Endometrial microvascular endothelial cells (primary cell): Measurements from ENCODE around the gene GPR62. TPM values are rescaled to one million over a fixed set of nuclear protein-coding genes. Genes with fewer than 3 reads are reported as not detected.

Experiments
- in situ Hi-C: cut with HindIII; loops from 2 replicates; pipeline ENCODE4 v1.10.0; 2017; ENCODE audit warnings: low sequenced_read_pairs, low pct_unique_long_range_greater_than_20kb; ENCODE audit errors: inconsistent ontology term
- total RNA-seq: library from RNA; depleted of rRNA; stranded (reverse); fragments of >200 nt; gene quantifications from one replicate; pipeline ENCODE4 v1.2.3, GENCODE V29; 2015; ENCODE audit errors: inconsistent ontology term

The GPR62 gene
- total RNA-seq, 1 donor from 2014 or later = not detected

DNA sequence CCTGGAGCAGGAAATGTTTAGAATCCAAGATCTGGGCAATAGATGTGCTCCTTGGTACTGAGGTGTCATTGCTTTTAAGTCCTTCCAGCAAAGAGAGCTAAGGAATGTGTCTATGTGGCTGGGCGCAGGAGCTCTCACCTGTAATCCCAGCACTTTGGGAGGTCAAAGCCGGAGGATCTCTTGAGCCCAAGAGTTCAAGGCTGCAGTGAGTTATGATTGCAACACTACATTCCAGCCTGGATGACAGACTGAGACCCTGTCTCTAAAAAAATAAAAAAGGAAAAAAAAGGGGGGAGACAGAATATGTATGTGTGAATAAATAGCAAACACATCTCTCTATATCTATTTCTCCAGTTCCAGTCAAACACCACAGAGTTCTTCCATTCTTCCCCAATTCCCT is 4.3 kb upstream of the GPR62 start:
- in situ Hi-C loops = no loop called here

DNA sequence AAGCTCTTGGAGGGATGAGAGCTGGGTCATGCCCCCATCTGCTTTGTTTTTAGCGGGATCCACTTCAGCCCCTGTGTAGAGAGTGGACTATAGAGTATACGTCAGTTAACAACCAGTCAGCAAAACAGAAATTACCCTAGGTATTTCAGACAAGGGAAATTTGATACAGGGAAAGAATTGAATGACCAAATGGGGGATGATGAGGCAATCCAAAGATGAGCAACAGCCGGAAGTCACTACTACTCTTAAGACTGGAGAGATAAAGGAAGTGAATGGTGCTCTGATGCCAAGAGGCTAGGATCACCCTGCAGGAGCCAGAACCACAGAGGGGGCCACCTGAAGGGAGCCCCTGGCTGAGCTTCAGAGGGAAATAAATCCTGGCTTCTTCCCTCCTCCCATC is 1.7 kb upstream of the GPR62 start:
- in situ Hi-C loops = no loop called here

DNA sequence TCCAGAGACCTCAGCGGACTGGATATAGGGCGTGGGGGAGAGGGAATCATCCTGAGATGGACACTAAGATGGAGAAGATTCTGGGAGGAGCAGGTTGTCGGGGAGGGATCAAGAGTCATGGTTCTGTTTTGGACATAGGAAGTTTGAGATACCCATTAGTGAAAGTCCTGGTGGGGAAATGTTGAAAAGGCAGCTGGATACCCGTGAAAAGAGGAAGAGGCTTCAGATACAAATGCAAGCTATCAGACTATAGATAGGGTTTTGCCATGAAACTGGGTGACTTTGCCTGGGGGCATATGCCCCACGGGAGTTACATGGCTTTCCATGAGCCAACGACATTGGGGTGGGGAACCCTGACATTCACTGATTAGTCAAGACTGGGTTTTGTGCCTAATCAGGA is 1.1 kb upstream of the GPR62 start:
- in situ Hi-C loops = no loop called here

DNA sequence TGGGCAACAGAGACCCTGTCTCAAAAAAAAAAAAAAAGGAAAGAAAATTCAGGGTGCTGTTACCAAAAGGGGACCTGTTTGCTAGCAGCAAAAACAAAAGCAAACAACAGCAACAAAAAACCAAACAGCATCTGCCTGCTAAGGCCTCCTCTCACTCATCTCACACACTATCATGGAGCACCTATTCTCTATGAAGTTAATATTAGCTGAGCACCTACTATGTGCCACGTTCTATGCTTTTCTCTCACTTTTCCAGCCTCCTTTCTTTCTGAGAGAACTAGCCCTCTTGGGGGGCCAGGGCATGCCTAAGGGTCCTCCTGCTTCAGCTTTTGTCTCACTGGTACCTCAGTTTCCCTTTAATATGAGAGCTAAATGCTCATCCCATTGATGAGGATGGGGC is 468 bp upstream of the GPR62 start:
- in situ Hi-C loops = no loop called here

DNA sequence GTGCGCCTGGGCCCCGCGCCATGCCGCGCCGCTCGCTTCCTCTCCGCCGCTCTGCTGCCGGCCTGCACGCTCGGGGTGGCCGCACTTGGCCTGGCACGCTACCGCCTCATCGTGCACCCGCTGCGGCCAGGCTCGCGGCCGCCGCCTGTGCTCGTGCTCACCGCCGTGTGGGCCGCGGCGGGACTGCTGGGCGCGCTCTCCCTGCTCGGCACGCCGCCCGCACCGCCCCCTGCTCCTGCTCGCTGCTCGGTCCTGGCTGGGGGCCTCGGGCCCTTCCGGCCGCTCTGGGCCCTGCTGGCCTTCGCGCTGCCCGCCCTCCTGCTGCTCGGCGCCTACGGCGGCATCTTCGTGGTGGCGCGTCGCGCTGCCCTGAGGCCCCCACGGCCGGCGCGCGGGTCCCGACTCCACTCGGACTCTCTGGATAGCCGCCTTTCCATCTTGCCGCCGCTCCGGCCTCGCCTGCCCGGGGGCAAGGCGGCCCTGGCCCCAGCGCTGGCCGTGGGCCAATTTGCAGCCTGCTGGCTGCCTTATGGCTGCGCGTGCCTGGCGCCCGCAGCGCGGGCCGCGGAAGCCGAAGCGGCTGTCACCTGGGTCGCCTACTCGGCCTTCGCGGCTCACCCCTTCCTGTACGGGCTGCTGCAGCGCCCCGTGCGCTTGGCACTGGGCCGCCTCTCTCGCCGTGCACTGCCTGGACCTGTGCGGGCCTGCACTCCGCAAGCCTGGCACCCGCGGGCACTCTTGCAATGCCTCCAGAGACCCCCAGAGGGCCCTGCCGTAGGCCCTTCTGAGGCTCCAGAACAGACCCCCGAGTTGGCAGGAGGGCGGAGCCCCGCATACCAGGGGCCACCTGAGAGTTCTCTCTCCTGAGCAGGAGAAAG is 951 bp downstream of the GPR62 start:
- in situ Hi-C loops = no loop called here

DNA sequence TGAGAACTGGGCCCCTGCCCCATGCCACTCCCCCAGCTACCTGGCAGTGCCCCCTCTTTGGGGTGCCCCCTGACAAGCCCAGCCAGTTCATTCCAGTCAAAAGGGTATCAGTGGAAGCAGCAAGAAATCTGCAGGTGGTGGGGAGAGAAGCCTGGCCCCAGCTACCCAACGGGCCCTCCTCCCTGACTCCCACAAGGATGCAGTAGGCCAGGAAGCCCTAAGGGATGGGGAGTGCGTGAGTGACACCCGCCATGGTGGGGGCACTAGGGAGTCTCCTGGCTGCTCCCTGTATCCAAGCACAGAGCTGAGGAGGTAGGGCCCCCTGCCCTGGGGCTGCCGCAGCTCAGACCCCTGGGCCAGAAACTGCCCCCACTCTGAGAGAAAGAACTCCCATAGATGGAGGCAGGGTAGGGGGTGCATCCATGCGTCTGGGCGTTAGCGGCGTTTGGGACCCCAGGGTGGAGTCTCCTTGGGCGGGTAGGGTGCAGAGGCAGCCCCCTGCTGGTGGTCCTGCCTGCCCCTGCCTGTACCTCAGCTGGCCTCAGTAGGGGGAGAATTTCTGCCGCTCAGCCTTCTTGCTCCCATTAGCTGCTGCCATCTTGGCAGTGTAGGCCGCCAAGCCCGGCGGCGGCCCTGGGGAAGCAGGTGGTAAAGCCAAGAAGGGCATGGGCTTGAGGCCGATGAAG is 2.5 kb downstream of the GPR62 start:
- in situ Hi-C loops = no loop called here

DNA sequence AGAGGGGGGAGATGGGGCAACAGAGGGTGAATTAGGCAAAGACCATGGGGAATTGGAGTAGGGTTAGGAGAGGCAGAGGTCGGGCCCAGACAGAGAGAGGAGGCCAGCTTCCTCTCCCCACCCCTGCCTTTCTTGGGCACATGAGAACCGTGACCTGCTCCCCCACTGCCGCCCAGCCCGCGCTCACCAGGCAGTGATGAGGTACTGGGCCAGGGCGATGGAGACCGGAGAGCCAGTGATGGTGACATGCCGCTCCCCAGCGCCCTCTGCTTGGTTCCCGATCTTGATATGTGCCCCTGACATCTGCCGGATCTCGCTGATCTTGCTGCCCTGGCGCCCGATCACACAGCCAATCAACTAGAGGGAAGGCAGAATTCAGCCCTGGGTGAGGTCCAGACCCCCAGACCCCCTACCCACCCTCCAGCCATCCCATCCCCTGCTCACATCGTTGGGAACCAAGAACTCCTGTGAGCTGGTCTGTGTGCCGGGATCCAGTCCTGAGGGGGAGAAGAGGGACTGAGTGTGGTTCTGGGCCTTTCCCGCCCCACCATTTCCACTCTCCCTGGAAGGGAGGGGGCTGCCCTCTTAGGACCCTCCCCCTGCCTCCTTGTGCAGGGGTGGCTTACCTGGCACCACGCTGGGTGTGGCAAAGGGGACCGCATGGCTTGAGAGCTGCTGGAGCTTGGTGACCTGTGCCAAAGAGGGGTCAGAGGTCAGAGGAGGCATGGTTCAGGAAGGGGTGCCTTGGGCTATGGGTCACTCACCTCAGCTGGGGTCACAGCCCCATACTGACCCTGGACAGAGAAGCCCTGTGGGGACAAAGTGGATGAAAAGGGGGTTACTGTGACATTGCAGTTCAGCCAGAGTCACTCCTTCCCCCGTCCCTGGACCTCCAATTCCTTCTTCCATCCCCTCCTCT is 3.7 kb downstream of the GPR62 start:
- in situ Hi-C loops = no loop called here

DNA sequence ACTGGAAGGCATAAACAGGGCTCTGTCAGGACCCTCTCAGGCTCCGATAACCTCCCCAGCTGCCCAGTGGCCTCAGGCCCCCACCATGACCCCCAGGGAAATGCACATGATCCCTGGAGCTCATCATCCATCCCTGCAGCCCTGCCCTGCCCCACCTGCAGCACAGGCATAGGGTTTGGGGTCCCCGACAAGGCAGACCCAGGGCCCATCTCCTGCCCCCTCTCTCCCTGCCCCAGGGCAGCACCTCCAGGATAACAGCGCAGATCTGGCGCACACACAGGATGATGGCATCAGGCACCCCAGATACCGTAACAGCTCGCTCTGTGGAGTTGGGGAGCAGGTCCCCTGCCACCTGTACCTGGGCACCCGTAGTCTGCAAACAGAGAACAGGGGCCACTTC is 4.5 kb downstream of the GPR62 start:
- in situ Hi-C loops = no loop called here

DNA sequence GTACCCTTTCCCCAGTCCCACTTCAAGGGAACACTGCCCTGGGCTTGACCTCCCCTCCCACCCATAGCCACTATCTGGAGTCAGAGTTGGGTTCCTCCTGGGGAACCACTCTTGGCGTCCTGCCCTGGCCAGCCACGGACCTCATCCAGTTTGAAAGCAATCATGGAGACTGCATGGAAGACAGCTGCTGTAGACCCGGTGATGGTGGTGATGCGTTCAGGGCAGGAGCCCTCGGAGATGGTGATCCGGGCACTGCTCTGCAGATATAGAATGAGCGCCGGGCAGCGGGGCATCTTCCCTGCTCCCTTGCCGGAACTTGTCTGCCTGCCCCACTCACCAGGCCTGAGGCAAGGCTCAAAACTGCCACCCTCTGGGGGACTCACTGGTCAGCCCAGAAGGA is 5.2 kb downstream of the GPR62 start:
- in situ Hi-C loops = no loop called here

DNA sequence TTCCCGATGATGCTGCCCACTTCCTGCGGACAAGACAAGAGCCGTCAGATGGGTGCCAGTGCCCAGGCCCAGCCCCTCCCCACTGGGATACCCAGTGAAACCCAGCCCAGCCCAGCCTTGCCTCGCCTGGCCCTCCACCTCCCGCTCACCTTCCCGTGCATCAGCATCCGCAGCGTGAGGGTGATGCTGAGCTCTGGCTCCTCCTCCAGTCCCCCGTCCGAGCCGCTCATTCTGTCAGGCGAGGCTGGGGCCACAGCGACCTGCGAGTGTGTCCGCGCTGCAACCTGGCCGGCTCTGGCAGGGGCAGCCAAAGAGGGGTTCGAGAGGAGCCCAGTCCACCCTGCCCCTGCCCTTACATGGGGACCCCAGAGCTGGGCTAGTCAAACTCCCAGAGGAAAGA is 5.8 kb downstream of the GPR62 start:
- in situ Hi-C loops = no loop called here

DNA sequence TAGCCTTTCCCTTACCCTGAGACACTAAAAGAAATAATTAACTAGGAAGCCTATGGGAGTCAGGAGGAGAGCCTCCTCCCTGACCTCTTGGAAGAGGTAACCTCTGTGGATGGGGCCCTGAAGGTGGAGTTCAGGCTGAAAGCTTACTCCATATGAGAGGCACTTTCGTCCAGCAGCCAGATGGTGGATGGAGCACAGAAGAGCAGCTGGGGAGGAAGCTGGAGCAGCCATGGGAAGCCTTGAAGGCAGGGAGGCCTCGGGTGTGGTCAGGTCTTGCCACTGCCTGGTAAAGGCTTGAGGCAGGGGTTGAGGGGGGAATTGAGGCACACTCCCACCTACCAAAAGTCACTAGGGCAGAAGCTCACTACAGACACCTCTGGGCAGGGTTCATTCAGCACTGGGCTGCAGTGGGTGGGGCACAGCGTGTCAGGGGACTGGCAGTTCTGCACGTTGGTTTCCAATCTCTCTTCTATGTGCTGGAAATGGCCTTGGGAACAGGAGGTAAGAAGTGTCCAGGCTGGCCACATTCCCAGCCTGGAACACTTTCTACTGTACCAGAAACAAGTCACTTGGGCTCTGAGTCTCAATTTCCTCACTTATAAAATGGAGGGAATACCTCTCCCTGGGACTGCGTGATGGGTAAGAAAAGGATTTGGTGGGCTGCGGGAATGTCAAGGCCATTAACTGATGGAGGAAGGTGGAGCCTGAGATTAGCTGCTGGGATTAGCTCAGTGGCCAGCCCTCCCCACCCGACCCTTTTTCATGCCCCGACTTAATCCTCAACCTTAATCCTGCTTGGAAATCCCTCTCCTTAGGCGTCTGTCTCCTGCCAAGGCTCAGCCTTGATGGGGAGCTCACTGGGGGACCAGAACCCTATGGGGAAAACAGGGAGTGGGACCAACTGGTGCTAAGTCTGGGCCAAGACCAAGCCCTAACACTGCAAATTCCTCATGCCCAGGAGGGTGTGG is 6.7 kb downstream of the GPR62 start:
- in situ Hi-C loops = no loop called here

DNA sequence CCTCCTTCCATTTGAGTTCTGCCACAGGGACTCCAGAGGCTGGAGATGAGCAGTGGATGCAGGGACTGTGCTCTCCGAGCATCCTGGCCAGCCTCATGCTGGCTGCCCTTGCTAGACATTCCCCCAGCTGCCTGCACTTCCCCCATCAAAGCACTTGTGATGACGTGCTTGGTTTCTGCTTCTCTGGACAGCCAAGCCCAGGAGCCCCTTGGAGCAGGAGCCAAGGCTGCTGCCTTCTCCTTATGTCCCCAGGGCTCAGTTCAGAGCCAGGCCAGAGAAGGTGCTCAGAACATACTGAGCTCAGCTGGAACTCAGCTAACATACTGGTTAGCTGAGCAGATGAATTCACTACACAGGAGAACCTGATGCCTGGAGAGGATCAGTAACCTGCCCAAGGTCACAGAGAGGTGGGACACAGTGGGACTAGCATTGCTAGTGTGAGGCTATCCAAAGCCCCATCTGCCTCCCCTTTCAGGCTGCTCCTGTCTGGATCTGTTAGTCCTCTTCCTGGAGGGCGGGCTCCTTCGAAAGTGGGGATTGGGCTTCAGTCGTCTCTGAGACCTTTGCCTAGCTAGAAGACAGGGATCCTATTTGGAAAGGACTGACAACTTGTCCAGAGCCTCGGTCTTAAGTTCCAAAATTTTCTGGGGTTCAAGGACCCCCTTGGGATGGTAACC is 7.8 kb downstream of the GPR62 start:
- in situ Hi-C loops = no loop called here

DNA sequence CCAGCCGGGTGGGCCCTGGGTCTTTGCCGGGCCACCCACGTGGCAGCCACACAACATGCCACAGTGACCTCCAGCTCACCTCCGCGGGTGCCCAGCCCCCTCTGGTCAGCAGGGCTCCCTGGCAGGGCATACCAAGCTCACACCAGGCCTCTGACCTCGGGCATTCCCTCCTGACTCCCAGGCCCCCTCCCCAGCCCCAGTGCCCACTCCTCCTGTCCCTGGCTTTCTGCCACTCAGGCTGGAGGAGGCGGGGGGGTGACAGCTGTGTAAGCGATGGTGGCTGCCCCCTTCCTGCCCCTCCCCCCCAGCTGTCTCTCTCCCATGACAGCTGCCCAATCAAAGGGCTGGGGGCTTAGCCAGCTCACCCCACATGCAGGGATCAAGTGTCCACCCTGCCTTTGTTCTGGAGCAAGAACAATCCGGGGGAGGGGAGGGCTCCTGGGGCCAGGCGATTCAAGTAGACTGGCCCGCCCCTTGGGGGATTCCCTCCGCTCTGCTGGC is 8.8 kb downstream of the GPR62 start:
- in situ Hi-C loops = no loop called here

DNA sequence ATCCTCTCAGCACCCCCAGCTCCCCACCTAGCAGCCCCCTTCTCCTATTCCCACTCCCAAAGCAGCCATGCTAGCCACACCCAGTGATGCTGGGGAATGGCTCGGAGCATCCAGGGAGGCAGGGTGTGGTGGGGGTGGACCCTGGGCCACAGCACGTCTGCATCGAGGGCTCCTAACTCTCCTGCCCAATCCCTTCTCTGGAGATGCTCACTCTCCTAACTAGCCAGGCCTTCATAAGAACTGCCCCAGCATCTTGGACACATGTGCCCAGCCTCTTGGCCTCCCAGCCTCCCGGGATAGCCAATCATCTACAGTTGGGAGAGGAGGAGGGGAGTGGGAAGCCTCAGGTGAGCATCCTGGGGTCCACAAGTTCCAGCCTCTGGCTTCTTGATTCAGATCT is 9.3 kb downstream of the GPR62 start:
- in situ Hi-C loops = no loop called here

DNA sequence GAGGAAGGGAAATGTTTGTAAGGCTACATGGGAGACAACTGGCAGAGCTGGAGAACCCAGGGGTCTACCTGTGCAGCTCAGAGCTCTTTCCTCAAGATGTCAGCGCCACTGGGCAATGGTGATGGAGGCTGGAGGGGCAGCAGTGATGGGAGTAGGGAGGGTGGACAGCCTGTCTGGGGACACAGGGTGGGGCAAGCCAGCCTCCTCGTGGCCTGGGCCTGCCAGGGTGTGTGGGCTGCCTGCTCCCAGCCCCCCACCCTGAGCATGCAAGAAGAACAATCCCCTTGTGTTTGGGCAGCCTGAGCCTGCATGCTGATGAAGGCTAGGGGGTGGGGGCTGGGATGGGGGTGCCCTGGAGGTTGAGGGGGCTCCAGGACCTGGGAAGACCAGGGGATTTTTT is 10.8 kb downstream of the GPR62 start:
- in situ Hi-C loops = no loop called here

DNA sequence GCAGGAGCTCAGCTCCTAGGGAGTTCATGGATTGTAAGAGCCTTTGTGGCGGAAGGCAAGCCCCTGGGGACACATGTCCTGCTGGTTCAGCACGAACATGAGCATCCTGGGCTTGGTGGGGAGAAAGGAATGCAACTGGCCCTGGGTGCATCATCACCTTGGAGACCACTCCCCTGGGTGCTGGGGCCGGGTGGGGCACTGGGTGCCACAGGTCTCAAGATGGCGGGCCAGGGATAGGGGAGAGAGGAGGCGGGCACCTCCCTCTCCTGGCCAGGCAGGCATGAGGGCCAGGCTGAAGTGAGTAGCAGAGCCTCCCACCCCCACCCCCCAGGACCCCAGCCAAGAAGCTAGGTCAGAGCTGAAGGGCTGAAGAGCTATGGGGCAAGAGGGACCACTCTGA is 11.3 kb downstream of the GPR62 start:
- in situ Hi-C loops = no loop called here

DNA sequence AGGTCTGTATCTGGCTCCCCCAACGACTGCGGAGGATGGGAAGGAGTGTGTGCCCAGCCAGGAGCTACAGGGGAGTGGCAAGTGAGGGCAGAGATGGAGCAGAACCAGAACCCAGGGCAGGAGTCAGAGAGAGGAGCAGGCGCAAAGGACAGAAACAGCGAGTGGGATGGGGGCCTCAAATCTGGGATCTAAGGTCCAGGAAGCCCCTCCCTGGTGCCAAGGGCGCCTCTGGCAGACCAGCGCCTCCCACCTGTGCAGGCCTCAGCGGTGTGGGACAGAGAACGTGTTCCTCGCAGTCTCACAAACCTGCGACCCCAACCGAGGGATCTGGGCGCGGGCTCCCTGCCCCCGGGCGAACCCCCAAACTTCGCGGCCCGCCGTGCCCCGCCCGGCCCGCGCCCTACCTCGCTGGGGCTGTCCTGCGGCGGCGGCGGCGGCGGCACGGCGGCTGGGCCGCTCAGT is 11.8 kb downstream of the GPR62 start:
- in situ Hi-C loops = no loop called here
